GM21447 (cell line): ENCODE data around the gene BAG2.

ENCODE experiments used
- ATAC-seq: cut with Tn5 transposase; IDR thresholded peaks from one replicate; pipeline ENCODE4 v1.9.1; 2021; ENCODE audit not compliant: unreplicated experiment

Gene BAG2

DNA sequence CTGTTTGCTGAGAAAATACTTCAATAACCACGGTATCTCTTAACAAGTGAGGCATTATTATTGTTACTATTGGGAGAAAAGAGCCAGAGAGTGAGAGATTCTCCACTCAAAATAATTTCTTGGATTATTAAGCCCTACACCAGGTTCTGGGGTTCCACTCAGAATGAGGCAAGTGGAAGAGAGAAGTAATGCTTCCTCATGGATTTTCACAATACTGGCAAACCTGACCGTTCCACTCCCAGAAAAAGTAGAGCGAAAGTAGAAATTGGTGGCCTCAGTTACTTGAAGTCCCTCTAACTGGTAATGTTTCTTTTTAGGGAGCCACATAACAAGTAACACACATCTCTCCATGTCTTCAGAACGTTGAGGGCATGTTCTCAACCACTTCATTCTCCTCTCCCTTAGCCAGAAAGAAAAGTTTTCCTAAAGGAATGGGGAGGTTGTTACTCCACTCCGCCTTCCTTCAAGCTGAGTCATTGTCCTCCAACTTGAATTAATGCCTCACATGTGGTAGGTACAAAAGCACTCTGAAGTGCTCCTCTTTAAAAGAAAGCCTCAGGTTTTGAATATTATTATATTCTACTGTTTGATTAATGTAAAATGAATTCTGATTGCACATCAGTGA lies 1.9 kb downstream of the BAG2 start:
- ATAC-seq = no peak

DNA sequence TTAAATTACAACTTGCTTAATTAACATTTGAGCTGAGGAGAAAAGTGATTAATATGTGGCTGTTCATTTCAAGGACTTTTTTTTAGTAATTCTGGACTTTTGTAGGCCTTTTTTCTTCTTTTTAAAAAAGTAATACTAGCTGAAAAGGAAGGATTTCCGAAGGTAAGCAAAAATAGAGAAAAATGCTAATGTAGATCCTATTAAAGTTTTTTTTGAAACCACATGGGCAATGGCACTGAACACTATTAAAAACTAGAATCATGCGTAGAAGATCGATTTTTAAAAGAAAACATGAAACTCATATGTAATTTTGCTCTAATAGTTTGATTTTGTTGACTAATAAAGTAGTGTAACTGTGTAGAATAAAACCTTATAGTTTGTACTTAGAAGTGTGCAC lies 2.4 kb downstream of the BAG2 start:
- no peak for ATAC-seq

DNA sequence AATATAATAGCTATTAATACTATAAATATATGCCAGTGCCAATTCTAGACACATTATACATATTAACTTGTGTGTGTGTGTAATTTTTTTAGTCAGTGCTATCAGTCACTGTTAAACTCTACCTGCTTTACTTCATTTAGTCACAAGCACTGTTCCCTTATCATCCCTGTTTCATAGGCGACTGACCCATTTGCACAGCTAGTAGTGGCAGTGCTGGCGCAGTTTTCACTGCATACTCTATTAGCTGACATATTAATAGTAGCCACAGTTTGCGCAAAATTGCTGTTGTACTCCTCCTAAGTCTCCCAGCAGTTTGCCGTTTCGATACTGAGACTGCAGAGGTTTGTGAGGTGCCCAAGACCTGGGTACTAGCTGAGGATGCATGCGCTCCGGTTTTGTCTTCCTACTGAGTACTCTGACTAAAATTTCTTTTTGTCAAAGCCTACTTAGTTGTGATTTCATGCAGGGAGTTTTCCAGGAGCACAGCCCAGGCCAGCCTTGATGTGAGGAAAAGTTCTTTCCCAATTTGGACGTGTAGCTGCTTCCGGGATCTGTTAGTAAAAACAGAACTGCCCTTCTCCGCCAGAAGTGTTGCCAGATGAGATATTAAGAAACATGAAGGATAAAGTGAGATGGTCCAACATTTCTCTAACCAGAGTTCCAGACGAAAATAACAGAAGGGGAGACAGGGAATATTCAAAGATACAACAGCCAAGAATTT lies 5.6 kb downstream of the BAG2 start:
- ATAC-seq = no peak

DNA sequence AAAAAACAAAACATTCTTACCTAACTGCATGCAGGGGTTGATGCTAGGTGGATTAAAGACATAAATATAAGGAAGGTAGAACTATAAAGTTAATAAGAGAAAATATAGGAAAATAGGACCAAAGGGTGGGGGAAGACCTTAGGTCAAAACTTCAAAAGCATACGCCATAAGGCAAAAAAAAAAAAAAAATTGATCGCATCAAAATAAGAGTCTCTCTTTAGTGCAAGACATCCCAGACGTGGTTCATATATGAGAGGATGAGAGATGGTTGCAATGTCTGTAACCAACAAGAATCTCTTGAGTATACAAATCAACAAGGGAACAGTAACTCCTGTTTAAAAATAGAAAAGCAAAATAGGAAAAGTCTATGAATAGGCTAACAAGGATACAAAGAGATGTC lies 8.5 kb downstream of the BAG2 start:
- ATAC-seq = no peak

DNA sequence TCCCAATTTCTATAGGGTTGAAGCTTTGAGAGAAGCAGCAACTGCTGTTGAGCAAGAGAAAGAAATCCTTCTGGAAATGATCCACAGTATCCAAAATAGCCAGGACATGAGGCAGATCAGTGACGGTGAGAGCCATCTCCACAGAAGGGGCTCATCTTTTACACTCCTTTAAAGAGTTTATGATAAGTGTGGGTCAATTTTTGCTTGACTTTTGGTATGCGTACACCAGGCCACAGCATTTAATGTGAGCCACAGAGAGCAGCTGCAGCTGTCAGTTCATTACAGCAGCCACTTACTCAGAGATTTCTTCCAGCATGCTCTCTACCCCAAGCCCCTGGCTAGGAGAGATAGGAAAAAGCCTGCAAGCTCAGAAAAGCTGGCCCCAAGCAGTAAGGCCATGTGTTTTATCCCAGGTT lies 9.9 kb downstream of the BAG2 start:
- no peak for ATAC-seq

DNA sequence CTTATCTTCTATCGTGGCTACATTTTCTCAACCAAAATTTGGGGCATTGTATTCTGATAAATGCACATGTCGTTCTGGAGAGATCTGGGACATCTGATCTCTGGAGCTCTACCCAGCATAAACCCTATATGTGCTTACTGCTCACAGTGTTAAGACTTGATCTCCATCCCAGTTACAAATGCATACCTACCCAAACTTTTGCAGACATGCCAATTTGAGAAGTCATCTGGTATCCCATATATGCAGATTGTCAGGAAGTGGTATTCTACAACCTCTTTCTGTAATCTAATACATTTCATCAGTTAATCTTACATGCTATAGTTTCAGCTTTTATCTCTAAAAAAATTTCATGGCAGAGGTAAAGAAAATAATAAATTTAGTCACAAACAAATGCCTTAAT lies 11.2 kb downstream of the BAG2 start:
- no peak for ATAC-seq

DNA sequence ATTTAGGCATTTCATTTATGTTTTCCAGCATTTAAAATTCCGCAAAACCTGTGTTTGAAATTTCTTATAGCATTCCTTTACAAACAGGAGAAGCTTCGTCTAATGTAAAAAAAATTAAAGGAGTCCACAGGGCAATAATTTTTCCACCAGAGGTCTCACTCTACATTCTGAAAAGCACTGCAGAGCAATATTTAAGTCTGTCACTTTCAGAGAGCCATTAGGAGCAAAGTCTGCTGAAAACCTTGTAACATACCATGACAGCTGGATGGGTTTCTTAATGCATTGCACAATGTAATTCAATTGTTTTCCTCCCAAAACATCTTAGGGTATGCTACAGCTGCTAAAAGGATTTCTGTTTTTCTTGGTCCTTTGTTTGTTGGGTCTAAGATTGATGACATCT lies 18.0 kb downstream of the BAG2 start:
- no peak for ATAC-seq

DNA sequence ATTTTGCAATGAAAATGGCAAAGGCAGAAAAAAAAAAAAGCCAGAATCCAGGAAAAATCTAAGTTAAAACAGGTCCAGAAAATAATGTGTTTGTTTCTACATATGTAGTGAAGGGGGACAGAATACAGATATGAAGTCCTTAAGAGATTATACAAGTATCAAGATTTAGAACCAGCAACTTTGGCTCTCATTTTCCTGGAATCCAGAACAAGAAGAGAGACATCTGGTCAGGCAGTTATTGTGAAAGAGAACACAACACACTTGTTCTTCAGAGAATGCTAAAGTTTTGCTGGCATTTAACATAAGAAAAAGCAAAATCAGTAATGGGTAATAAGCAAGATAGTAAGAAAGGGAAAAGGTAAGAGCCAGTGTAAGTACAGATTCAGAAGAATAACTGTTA lies 21.1 kb downstream of the BAG2 start:
- ATAC-seq = no peak

DNA sequence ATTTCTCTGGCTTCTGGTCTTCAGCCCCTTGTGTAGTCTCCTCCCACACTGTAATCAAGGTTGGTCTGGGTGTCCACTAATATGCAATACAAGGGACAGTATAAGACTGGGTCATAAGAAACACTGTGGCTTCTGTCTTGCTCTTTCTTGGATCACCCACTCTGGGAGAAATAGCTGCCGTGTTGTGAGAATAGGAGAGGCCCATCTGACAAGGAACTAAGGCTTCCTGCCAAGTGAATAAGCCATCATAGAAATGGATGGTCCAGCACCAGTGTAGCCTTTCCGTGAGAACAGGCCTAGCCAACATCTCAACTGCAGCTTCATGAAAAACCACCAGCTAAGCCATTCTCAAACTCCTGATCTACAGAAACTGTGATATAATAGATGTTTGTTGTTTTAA lies 23.3 kb downstream of the BAG2 start:
- no peak for ATAC-seq

DNA sequence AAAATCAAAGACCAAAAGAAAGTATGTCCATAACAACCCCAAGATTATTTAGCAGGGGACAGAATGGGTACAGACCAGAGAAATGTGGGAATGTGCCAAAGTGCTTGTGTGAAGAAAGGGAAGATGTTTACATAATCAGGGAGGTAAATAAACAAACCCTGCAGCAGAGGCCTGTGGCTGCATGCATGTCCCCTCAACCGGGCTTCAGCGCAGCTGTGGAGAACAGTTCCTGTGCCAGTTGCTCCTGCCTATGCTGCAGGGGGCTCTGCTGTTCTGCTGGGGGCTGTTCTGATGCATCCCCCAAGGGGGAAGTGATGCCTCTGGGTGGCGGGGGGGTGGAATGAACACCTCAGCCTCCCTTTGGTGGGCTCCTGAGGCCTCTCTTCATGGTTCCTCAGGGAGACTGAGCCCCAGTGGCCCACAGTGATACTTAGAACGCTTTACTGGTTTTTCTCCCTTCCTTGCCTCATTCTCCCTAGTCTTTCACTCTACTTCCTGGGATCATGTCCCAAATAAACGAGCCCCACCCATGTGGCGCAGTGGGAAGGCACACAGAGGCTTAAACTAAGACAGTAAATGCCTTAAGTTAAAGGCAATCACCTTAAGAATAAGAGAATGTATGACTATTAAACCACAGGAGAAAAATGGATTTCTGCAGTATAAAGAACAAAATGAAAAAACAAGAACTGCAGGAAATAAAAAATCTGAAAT lies 27.0 kb downstream of the BAG2 start:
- no peak for ATAC-seq

DNA sequence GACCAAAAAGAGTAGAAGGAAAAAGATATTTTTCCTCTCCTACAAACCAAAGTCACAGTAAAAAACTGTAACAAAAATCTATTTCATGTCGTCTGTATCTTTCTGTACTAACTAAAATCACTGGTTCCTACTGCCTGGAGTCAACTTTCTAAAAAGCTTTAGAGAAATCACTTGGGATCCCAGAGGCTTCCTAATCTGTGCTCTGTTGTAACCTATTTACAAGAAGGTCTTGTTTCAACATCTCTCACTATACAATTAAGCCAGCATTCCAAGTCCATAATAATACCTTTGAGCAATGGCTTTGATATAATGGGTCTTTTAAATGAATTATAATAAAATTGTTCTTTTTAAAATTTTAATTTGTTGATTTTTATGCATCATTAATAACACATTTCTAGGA lies 29.6 kb downstream of the BAG2 start:
- ATAC-seq = no peak

DNA sequence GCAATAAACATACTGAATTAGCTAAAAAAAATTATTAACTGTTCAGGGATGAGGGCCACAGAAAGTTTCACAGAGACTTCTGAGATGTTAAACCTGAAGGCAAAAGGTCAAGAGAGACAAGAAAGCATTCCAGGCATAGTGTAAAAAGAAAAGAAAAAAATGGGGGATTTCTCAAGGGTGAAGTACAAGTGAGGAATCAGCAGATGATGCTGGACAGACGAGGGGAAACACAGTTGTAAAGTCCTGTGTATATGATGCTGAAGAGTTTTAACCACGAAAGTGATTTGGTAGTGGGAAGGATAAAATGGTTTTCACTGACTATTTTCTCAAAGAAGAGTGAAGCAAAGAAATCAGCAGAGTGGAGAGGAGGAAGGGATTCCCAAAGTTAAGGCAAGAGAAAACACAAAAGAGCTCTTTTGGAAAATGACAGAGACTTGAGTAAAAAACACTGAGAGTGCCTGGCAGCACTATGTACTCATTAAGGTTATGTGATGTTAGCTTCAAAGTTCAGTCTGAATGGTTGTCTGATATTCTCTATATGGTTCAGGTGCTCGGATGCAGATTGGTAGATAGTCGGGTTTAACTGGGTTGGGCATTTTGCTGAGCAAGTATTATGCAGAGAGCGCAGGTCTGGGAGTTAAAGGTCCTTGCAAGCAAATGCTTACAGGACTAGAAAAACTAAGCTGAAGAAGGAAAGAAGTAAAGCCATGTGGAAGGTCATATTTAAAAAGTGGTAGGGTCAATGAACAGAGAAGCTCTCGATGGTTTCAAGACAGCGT lies 33.6 kb downstream of the BAG2 start:
- no peak for ATAC-seq

DNA sequence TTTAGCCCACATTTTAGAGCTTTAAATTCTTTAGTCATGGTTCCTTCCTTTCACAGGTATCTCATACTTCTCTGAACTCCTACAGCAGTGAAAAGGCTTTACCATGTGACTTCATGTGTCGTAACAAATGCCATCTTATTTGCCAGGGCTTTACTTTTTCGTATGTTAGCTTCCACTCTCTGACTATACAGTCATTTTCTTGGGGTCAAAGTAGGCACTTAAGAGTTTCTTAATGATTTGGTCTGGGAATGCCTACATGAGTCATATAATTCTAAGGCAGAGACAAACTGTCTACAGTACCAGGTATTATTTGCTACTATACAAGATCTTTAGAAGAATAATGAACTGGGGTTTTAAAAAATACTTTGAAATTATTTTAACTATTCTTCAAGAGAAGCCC lies 35.0 kb downstream of the BAG2 start:
- ATAC-seq = no peak

DNA sequence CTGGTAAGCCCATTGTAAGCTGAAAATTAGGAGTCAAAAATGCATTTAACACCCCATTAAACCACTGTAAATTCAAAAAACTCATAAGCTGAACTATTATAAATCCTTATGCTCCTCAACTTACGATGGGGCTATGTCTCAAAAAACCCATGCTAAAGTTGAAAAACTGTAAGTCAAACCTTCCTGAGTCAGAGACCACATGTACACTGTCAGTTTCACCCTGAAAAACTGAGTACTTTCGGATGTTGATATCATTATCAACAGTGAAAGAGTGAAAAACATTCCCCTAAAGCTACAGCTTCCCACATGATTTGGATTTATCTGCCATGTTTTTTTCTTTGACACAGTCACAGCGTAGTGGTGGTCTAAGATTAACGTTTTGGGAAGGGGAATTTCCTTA lies 35.7 kb downstream of the BAG2 start:
- no peak for ATAC-seq

DNA sequence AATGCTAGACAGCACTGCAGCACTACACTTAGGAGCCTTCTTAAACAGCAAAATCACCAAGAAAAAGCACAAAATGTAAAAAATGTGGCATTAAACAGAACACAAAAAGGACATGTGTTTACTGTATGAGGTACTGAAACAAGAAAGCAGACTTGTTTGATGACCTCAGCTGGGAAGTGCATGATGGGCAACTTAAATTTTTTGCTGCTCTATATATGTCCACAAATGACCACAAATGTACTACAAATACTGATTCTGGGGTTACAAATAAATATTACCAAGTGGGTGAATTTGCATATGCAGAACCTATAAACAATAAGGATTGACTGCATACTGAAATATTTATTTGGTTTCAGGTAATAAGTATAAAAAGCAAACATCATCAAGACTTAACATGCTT lies 36.9 kb downstream of the BAG2 start:
- no peak for ATAC-seq

DNA sequence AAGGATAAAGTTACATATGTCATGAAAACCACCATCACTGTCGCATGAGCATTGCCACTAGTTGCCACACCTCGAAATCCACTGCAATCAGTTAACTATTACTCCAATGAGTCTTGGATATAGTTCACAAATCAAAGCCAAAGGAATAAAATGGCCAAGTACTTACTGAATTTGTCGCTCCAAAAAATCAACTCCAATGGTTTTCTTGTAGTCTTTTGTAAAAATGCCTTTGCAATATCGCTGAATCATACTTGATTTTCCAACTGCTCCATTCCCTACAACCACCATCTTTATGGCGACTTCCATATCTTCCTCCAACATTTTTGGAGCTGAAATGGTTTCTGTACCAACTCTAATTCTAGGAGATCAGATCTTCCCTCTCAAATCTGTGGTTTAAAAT lies 37.9 kb downstream of the BAG2 start:
- no peak for ATAC-seq

DNA sequence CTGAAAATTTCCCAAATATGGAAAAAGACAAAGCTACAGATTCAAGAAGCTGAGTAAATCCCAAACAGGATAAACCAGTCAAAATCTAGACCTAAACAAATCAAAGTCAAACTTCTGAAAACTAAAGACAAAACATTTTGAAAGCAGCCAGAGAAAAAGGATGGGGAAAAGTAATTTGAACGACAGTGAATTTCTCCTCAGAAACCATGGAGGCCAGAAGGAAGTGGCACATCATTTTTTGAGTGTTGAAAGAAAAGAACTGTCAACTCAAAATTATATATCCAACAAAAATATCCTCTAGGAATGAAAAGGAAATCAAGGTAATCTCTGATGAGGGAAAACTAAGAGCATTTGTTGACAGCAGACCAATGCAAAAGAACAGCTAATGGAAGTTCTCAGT lies 43.1 kb downstream of the BAG2 start:
- ATAC-seq = no peak

DNA sequence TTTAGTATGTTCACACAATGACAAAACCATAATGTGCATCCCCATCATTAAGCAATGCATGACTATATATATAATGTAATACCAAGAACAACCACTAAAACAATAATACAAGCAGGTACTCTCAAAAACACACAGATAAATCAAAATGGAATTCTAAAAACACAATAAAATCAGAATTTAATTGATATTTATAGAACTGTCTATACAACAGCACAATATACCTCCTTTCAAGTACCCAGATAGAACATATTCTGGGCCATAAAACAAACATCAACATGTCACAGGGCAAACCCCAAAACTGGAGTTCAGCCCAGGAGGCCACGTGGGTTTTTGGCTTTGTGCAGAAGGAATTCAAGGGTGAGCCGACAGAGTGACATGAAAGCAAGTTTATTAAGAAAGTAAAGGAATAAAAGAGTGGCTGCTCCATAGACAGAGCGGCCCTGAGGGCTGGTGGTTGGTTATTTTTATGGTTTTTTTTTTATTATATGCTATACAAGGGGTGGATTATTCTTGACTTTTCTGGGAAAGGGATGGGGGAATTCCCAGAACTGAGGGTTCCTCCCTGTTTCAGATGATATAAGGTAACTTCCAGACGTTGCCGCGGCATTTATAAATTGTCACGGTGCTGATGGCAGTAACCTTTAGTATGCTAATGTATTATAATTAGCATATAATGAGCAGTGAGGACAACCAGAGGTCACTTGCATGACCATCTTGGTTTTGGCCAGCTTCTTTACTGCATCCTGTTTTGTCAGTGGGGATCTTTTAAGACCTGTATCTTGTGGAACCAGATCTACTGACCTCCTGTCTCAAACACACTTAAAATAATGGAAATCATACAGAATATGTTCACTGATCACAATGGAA lies 44.3 kb downstream of the BAG2 start:
- ATAC-seq = no peak

DNA sequence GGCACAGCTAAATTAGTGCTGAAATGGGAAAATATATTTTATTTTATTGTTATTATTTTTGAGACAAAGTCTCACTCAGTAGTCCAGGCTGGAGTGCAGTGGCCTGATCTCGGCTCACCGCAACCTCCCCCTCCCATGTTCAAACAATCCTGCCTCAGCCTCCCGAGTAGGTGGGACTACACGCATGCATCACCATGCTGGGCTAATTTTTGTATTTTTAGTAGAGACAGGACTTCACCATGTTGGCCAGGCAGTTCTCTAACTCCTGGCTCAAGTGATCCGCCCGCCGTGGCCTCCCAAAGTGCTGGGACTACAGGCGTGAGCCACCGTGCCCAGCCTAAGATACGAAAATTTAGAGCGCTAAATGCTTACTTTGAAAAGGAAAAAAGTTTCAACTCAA lies 45.1 kb downstream of the BAG2 start:
- no peak for ATAC-seq

DNA sequence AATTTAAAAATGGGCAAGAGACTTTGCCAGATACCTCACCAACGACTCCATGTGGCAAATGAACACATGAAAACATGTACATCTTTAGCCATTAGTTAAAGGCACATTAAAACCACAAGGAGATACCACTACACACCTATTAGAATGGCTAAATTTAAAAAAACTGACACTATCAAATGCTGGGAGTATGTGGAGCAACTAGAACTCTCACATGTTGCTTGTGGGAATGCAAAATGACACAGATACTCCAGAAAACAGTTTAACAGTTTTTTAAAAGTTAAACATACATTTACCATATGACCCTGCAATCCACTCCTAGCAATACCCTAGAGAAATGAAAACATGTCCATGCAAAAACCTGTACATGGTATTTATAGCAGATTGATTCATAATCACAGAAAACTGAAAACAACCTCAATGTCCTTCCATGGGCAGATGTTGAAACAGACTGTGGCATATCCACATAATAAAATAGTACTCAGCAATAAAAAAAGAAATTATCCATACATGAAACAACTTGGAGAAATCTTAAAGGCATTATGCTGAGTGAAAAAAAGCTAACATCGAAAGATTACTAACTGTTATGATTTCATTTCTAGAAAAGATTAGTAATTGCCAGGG lies 48.1 kb downstream of the BAG2 start:
- no peak for ATAC-seq
